GM12878 (cell line): ENCODE measurements around the gene TENT4B. TPM values are rescaled to one million over a fixed set of nuclear protein-coding genes. Genes with fewer than 3 reads are reported as not detected.

Source experiments
- ATAC-seq: fragments of 200-7000 bp; cut with Tn5 transposase; 3 replicates; pipeline ENCODE4 v1.9.1; 2020; ENCODE audit warnings: mild to moderate bottlenecking, moderate library complexity
- BruUV-seq: library from RNA; stranded (reverse); fragments of 400-500 nt; replicated peaks from 2 replicates; lab custom pipeline; 2021; lab: Mats Ljungman, UMichigan
- CTCF ChIA-PET: fragments of 300-600 bp; sonication (Branson Sonifier 250); formaldehyde crosslinking; extraction: SDS; loops from one replicate; lab custom pipeline; 2021; ENCODE audit warnings: inconsistent platforms; lab: Yijun Ruan, JAX
- POLR2A ChIA-PET: fragments of 350-600 bp; formaldehyde crosslinking; extraction: SDS; loops from one replicate; lab custom pipeline; 2021; ENCODE audit warnings: inconsistent platforms; lab: Charles Lee
- RAD21 ChIA-PET: fragments of 300-600 bp; sonication (Branson Sonifier 250); formaldehyde crosslinking; loops from one replicate; lab custom pipeline; 2023; ENCODE audit warnings: antibody characterized with exemption; ENCODE audit not compliant: unreplicated experiment; lab: Charles Lee
- SMC1A ChIA-PET: fragments of 300-600 bp; sonication (Branson Sonifier 250); formaldehyde crosslinking; loops from one replicate; lab custom pipeline; 2023; ENCODE audit not compliant: unreplicated experiment, uncharacterized antibody; lab: Charles Lee
- DNase-seq: peaks from one replicate; pipeline ENCODE4 v3.0.0-alpha.2; 2011; ENCODE audit warnings: low read depth, low spot score
- FAIRE-seq: peaks from 3 replicates; lab custom pipeline; 2011; peaks lifted over from hg19 to GRCh38; lab: Jason Lieb, UNC
- H2AFZ ChIP-seq: 2 replicates; pipeline ENCODE4 v1.6.0; 2011; ENCODE audit warnings: low read depth, low read length, control low read depth; ENCODE audit not compliant: control insufficient read depth
- H3K27ac ChIP-seq: 2 replicates; pipeline ENCODE4 v1.5.1; 2011; ENCODE audit warnings: control low read depth; ENCODE audit not compliant: control insufficient read depth, insufficient read depth
- H3K27me3 ChIP-seq, 2 experiments: replicated peaks in 1 of 2; 2 replicates each; pipeline versions ENCODE4 v1.6.0 to v1.6.1; 2011; ENCODE audit warnings: low read length in 1 of 2; ENCODE audit not compliant: control insufficient read depth in 2 of 2, insufficient read depth in 2 of 2
- H3K36me3 ChIP-seq, 2 experiments: 2 replicates each; pipeline ENCODE4 v1.5.1; 2011; ENCODE audit warnings: low read length in 1 of 2; ENCODE audit not compliant: control insufficient read depth in 2 of 2, insufficient read depth in 2 of 2
- H3K4me1 ChIP-seq: 2 replicates; pipeline ENCODE4 v1.6.1; 2011; ENCODE audit warnings: mild to moderate bottlenecking, low read length, moderate library complexity, mixed read lengths; ENCODE audit not compliant: control insufficient read depth, insufficient read depth
- H3K4me2 ChIP-seq: 2 replicates; pipeline ENCODE4 v1.6.0; 2011; ENCODE audit warnings: control low read depth; ENCODE audit not compliant: control insufficient read depth, insufficient read depth
- H3K4me3 ChIP-seq: fragments of 200-600 bp; sonication (generic); 2 replicates; pipeline ENCODE4 v1.5.1; 2016
- H3K79me2 ChIP-seq: 2 replicates; pipeline ENCODE4 v1.6.0; 2011; ENCODE audit warnings: low read length; ENCODE audit not compliant: control insufficient read depth, insufficient read depth
- H3K9ac ChIP-seq: 2 replicates; pipeline ENCODE4 v1.8.0; 2011; ENCODE audit warnings: low read length, control low read depth, mixed read lengths; ENCODE audit not compliant: control insufficient read depth, insufficient read depth
- H3K9me3 ChIP-seq: replicated peaks from 3 replicates; pipeline ENCODE4 v1.5.1; 2011; ENCODE audit warnings: mild to moderate bottlenecking, low read length; ENCODE audit not compliant: control insufficient read depth, insufficient read depth
- H4K20me1 ChIP-seq: 2 replicates; pipeline ENCODE4 v1.6.0; 2011; ENCODE audit not compliant: control insufficient read depth, insufficient read depth
- ATF2 ChIP-seq: IDR thresholded peaks from 2 replicates; pipeline ENCODE4 v1.6.1; 2012; ENCODE audit warnings: low read length, inconsistent platforms
- ATF7 ChIP-seq: fragments of 450-650 bp; IDR thresholded peaks from 2 replicates; pipeline ENCODE4 v1.6.1; 2016; ENCODE audit warnings: low read depth, mild to moderate bottlenecking
- EP300 ChIP-seq, 2 experiments: fragments of 150-350 bp in 1 of 2; IDR thresholded peaks; 2 replicates each; pipeline ENCODE4 v1.6.1; 2011 to 2012; ENCODE audit warnings: low read depth in 2 of 2, low read length in 2 of 2, borderline replicate concordance in 1 of 2, improper control_type of control experiment in 1 of 2, inconsistent platforms in 1 of 2; ENCODE audit not compliant: control insufficient read depth in 1 of 2
- IRF4 ChIP-seq: IDR thresholded peaks from 2 replicates; pipeline ENCODE4 v1.6.1; 2011; ENCODE audit warnings: low read depth, low read length
- JUND ChIP-seq: IDR thresholded peaks from 2 replicates; pipeline ENCODE4 v1.6.1; 2012; ENCODE audit warnings: low read depth, mild to moderate bottlenecking, low read length, improper control_type of control experiment, moderate library complexity
- POLR2AphosphoS5 ChIP-seq: IDR thresholded peaks from 2 replicates; pipeline ENCODE4 v1.6.1; 2011; ENCODE audit warnings: mild to moderate bottlenecking, low read length, inconsistent platforms
- SIN3A ChIP-seq: IDR thresholded peaks from 2 replicates; pipeline ENCODE4 v1.6.1; 2012; ENCODE audit warnings: low read depth, low read length, improper control_type of control experiment
- WGBS: methylation state at CpG from one replicate; pipeline ENCODE4 v1.1.6; 2016; ENCODE audit warnings: low lambda C conversion rate; ENCODE audit not compliant: insufficient replicate concordance, insufficient coverage; ENCODE audit errors: missing lambda C conversion rate; 5-methylcytosine and 5-hydroxymethylcytosine counted together
- in situ Hi-C: fragments of 300-500 bp; cut with MboI; formaldehyde crosslinking; loops from 9 replicates; pipeline ENCODE4 v1.14.3; 2018; ENCODE audit warnings: mixed read lengths
- intact Hi-C: fragments of 100-400 bp; cut with micrococcal nuclease; formaldehyde crosslinking; loops from one replicate; pipeline ENCODE4 v1.14.2; 2022; ENCODE audit not compliant: unreplicated experiment
- polyA plus RNA-seq, 11 experiments: library from polyadenylated mRNA; depleted of rRNA in 4 of 11; unstranded in 6 of 11; stranded (reverse) in 5 of 11; fragments of >200 nt; fragmentation: Nextera tagmentation in 4 of 11; fragmentation: Illumina TruSeq in 1 of 11; extraction: Ambion mirVana in 4 of 11; extraction: Trizol in 1 of 11; gene quantifications; 1 replicate in 1 of 11; 2 replicates in 10 of 11; pipeline versions ENCODE4 v1.2.1 to v1.2.3, GENCODE V29; 2011 to 2016; ENCODE audit warnings: inconsistent platforms in 2 of 11, missing spikeins in 2 of 11, low read depth in 1 of 11
- total RNA-seq, 4 experiments: library from RNA; depleted of rRNA in 3 of 4; stranded (reverse); fragments of >200 nt in 3 of 4; fragmentation: Illumina TruSeq in 1 of 4; extraction: Trizol in 1 of 4; gene quantifications; 2 replicates each; pipeline versions ENCODE4 v1.2.1 to v1.2.3, GENCODE V29; 2013 to 2021
- TF ChIP-seq, protein P1 (sequence below): fragments of 450-650 bp; formaldehyde crosslinking; IDR thresholded peaks from 2 replicates; pipeline ENCODE4 v1.4.0; 2020; ENCODE audit warnings: mild to moderate bottlenecking, moderate library complexity
- TF ChIP-seq, protein P2 (sequence below): fragments of 450-650 bp; IDR thresholded peaks from 2 replicates; pipeline ENCODE4 v1.6.1; 2014; ENCODE audit warnings: mild to moderate bottlenecking

TENT4B gene
- total and polyA plus RNA-seq, 10 of the 15 experiments (the other 5 are each of a cell fraction or from before 2014, with no cell fraction given) = 4.4 to 16.7 (median 10.8) TPM

- POLR2A ChIA-PET = no interaction called here
- no peaks in the 10 kb centered on the region for H3K4me1 ChIP-seq
- TF ChIP-seq IRF4 = no peak
- no peak for TF ChIP-seq SIN3A
- TF ChIP-seq, protein P1, sequence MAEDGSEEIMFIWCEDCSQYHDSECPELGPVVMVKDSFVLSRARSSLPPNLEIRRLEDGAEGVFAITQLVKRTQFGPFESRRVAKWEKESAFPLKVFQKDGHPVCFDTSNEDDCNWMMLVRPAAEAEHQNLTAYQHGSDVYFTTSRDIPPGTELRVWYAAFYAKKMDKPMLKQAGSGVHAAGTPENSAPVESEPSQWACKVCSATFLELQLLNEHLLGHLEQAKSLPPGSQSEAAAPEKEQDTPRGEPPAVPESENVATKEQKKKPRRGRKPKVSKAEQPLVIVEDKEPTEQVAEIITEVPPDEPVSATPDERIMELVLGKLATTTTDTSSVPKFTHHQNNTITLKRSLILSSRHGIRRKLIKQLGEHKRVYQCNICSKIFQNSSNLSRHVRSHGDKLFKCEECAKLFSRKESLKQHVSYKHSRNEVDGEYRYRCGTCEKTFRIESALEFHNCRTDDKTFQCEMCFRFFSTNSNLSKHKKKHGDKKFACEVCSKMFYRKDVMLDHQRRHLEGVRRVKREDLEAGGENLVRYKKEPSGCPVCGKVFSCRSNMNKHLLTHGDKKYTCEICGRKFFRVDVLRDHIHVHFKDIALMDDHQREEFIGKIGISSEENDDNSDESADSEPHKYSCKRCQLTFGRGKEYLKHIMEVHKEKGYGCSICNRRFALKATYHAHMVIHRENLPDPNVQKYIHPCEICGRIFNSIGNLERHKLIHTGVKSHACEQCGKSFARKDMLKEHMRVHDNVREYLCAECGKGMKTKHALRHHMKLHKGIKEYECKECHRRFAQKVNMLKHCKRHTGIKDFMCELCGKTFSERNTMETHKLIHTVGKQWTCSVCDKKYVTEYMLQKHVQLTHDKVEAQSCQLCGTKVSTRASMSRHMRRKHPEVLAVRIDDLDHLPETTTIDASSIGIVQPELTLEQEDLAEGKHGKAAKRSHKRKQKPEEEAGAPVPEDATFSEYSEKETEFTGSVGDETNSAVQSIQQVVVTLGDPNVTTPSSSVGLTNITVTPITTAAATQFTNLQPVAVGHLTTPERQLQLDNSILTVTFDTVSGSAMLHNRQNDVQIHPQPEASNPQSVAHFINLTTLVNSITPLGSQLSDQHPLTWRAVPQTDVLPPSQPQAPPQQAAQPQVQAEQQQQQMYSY (CRISPR knock-in tag) = no peak
- no peak for TF ChIP-seq EP300 (IDR thresholded peaks at IDR 0.05; ENCODE audit: borderline replicate concordance in 1 of 2, control insufficient read depth in 1 of 2, low read depth in 2 of 2, low read length in 2 of 2)
- TF ChIP-seq POLR2AphosphoS5 = no peak
- TF ChIP-seq ATF2 = no peak
- TF ChIP-seq, protein P2, sequence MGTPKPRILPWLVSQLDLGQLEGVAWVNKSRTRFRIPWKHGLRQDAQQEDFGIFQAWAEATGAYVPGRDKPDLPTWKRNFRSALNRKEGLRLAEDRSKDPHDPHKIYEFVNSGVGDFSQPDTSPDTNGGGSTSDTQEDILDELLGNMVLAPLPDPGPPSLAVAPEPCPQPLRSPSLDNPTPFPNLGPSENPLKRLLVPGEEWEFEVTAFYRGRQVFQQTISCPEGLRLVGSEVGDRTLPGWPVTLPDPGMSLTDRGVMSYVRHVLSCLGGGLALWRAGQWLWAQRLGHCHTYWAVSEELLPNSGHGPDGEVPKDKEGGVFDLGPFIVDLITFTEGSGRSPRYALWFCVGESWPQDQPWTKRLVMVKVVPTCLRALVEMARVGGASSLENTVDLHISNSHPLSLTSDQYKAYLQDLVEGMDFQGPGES = no peak
- TF ChIP-seq ATF7 = no peak
- no peak for TF ChIP-seq JUND
- RAD21 ChIA-PET = no interaction called here
- H4K20me1 ChIP-seq = no peaks in the 10 kb centered on the region
- BruUV-seq = no TSS peak
- no peak for DNase-seq
- WGBS = 97% methylated on average over 5 of the region's 5 CpGs
- no peaks in the 10 kb centered on the region for H3K9me3 ChIP-seq
- H3K27ac ChIP-seq = no peak overlapping the region
- CTCF ChIA-PET = interaction anchor here (1.4 to 1.8 kb wide), 2 partner anchors 35 to 106 kb away, joined by 7 read pairs; no protein-coding TSS in a partner anchor
- H3K36me3 ChIP-seq = peaks cover 2 to 14% of the 10 kb centered on the region in 2 experiments
- intact Hi-C loops (no loop called here), in situ Hi-C loops (no loop called here)
- H3K4me2 ChIP-seq = no peak overlapping the region
- H2AFZ ChIP-seq = no peak overlapping the region
- SMC1A ChIA-PET = interaction anchor here (1.1 to 1.7 kb wide), 3 partner anchors 17 to 107 kb away, joined by 3 to 10 read pairs (median 6); no protein-coding TSS in a partner anchor
- H3K9ac ChIP-seq = no peak overlapping the region
- FAIRE-seq = no peak
- H3K79me2 ChIP-seq = no peaks in the 10 kb centered on the region
- ATAC-seq = no peak
- H3K4me3 ChIP-seq = no peak overlapping the region
- no peaks in the 10 kb centered on the region for H3K27me3 ChIP-seq
Measured at GRCh38 chr16:50103764-50104163, 49.3 kb upstream of the TENT4B start.
